Stomach smooth muscle (tissue), 2 donors: ENCODE measurements around the gene HLA-DRB1.
"Not testable (repeated sequence)": the region's sequence is repeated elsewhere in the genome, so short reads cannot be mapped to it uniquely, and the experiment has no call there.

Experiments used
- H3K27ac ChIP-seq: one replicate; pipeline ENCODE4 v1.7.0; 2013; ENCODE audit warnings: mild to moderate bottlenecking, low read length, inconsistent platforms
- H3K27me3 ChIP-seq, 2 donors: one replicate each; pipeline ENCODE4 v1.7.0; 2013; ENCODE audit warnings: low read length in 2 of 2; ENCODE audit not compliant: insufficient read depth in 2 of 2, control insufficient read depth in 1 of 2
- H3K36me3 ChIP-seq, 2 donors: one replicate each; pipeline ENCODE4 v1.7.0; 2013; ENCODE audit warnings: low read length in 2 of 2; ENCODE audit not compliant: control insufficient read depth in 2 of 2, insufficient read depth in 2 of 2
- H3K4me1 ChIP-seq: one replicate; pipeline ENCODE4 v1.7.0; 2013; ENCODE audit warnings: low read length; ENCODE audit not compliant: control insufficient read depth, insufficient read depth
- H3K4me3 ChIP-seq, 2 donors: one replicate each; pipeline ENCODE4 v1.7.0; 2013; ENCODE audit warnings: low read length in 2 of 2
- H3K9ac ChIP-seq, 2 donors: one replicate each; pipeline ENCODE4 v1.7.0; 2013; ENCODE audit warnings: low read length in 2 of 2, mild to moderate bottlenecking in 1 of 2
- H3K9me3 ChIP-seq, 2 donors: one replicate each; pipeline ENCODE4 v1.7.0; 2013; ENCODE audit warnings: low read length in 2 of 2; ENCODE audit not compliant: control insufficient read depth in 2 of 2
- donor health status: healthy.
- donor health status: Pancreatic carcinoma.

The HLA-DRB1 gene

DNA sequence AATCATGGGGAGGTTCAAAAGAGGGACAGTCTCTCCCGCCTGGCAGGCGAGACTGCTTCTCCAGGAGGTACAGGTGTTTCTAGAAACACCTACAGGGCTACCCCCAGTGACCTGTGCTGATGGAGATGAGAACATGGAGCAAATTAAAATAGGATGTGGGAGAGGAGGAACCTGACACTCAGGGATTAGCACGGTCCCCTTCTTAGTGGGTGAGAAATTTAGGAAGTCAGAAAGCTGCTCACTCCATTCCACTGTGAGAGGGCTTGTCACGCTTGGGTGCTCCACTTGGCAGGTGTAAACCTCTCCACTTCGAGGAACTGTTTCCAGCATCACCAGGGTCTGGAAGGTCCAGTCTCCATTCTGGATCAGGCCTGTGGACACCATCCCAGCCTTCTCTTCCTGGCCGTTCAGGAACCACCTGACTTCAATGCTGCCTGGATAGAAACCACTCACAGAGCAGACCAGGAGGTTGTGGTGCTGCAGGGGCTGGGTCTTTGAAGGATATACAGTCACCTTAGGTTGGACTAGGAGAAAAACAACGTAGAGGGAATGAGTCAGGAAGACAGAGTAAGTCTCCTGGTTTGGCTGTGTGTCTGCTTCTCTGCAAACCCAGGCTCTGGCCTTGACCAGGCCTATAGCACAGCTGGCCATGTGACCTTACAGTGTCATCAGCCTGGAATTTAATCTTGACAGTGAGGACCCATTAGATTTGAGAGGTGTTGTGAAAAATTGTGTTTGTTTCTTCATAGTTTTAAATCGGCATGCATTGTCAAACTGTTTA, 8.1 kb downstream of the HLA-DRB1 start:
- no peak overlapping the region for H3K9ac ChIP-seq

DNA sequence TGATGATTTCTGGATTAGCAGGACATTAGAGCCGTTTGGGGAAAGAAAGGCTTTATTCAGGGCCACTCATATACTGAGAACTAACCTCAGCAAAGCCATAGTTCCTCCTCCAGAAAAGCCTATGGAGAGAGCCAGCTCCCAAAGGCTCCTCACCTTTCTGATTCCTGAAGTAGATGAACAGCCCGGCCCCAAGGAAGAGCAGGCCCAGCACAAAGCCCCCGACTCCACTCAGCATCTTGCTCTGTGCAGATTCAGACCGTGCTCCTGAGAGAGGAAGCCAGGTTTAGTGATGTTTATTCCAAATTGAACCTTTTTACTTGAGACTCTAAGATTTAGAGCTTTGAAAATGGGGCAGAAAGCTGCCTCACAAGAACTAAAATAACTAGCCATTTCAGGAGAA, 9.1 kb downstream of the HLA-DRB1 start:
- no peak overlapping the region for H3K27ac ChIP-seq
- H3K9ac ChIP-seq = no peak overlapping the region
- no peaks in the 10 kb centered on the region for H3K9me3 ChIP-seq
- H3K4me3 ChIP-seq = no peak overlapping the region
- H3K4me1 ChIP-seq = no peaks in the 10 kb centered on the region
- peaks cover 0 to 2% of the 10 kb centered on the region in 2 donors for H3K27me3 ChIP-seq
- no peaks in the 10 kb centered on the region for H3K36me3 ChIP-seq

More for the DNA sequence above, 8.1 kb downstream of the HLA-DRB1 start:
- no peaks in the 10 kb centered on the region for H3K4me1 ChIP-seq
- H3K27me3 ChIP-seq = peaks cover 0 to 2% of the 10 kb centered on the region in 2 donors
- no peaks in the 10 kb centered on the region for H3K9me3 ChIP-seq
- no peaks in the 10 kb centered on the region for H3K36me3 ChIP-seq
- no peak overlapping the region for H3K4me3 ChIP-seq
- no peak overlapping the region for H3K27ac ChIP-seq

- Histone ChIP-seq H3K4me1 (no peaks in the 10 kb centered on the region), H3K27me3 (peaks cover 0 to 2% of the 10 kb centered on the region in 2 donors), H3K9me3 (no peaks in the 10 kb centered on the region)
Observed at GRCh38 chr6:32578962-32579361, 10.7 kb downstream of the HLA-DRB1 start.

DNA sequence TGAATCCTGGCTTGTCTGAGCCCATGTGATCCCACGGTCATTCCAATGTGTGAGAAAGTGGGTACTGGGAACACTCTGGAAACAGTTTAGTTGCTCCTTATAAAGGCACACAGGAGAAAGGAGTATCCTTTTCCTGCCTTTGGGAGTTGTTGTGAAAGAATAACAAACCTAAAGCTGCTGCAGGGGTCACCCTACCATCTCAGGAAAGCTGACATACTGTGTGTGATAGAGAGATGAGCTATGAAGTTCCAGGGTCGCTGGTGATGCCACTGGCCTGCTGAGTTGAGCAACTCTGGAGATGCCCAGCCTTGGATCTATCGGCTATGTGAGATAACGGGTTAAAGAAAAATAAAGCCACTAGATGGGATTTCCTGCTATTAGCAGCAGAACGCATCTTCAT, 12.2 kb downstream of the HLA-DRB1 start:
- not testable (repeated sequence) for H3K27me3 ChIP-seq, H3K9me3 ChIP-seq, H3K27ac ChIP-seq, H3K4me3 ChIP-seq, H3K36me3 ChIP-seq, H3K4me1 ChIP-seq, H3K9ac ChIP-seq

More at GRCh38 chr6:32578962-32579361, 10.7 kb downstream of the HLA-DRB1 start:
- Histone ChIP-seq H3K9ac (no peak overlapping the region), H3K27ac (no peak overlapping the region), H3K36me3 (no peaks in the 10 kb centered on the region), H3K4me3 (no peak overlapping the region)

DNA sequence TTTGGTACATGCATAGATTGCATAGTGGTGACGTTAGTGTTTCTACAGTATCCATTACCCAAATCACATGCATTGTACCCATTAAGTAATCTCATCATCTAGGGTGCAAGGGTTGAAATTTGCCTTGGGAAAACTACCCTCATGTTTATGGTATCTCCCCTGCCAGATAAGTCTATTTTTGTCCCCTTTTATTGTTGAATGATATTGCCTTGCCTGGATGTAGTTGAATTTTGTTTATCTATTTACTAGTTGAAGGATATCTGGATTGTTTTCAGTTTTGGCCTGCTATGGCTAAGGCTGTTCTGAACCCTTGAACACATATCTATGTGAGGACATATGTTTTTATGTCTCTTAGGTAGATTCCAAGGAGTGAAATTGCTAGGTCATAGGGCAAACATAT, 13.4 kb downstream of the HLA-DRB1 start:
- Histone ChIP-seq H3K36me3 (no peaks in the 10 kb centered on the region), H3K27ac (no peak overlapping the region), H3K4me1 (no peaks in the 10 kb centered on the region), H3K27me3 (no peaks in the 10 kb centered on the region), H3K4me3 (no peak overlapping the region), H3K9ac (no peak overlapping the region), H3K9me3 (no peaks in the 10 kb centered on the region)

DNA sequence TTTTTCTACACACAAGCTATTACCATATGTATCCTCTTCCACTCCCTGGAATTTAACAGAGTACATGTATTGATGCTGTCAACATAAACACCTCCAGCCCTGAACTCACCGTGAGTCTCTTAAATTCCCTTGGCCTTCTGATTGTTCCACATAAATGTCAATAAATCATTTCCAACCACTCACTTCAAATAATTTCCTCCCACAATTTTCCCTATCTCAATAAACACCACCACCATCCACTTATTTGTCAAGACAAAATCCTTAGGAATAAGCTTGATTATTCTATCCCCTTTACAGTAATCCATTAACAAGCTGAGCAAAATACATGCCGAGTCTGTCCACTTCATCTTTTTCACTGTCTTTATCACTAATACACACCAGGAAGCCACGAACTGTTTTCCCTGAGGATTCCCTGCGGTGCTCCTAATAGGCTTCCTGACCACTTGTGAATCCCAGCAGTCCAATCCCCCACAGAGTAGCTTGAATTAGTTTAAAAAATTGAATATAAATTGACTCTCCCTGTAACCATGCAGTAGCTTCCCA, 19.2 kb downstream of the HLA-DRB1 start:
- Histone ChIP-seq H3K9me3 (no peaks in the 10 kb centered on the region), H3K4me3 (no peak overlapping the region), H3K9ac (no peak overlapping the region), H3K27me3 (no peaks in the 10 kb centered on the region), H3K4me1 (no peaks in the 10 kb centered on the region), H3K36me3 (no peaks in the 10 kb centered on the region), H3K27ac (no peak overlapping the region)

- no peaks in the 10 kb centered on the region for H3K27me3 ChIP-seq
Observed at GRCh38 chr6:32568561-32568960, 21.1 kb downstream of the HLA-DRB1 start.

GRCh38 chr6:32566957-32567356, 22.7 kb downstream of the HLA-DRB1 start:
- no peak overlapping the region for H3K27ac ChIP-seq
- H3K36me3 ChIP-seq = no peaks in the 10 kb centered on the region
- no peaks in the 10 kb centered on the region for H3K9me3 ChIP-seq
- no peak overlapping the region for H3K9ac ChIP-seq
- H3K4me3 ChIP-seq = no peak overlapping the region
- H3K4me1 ChIP-seq = no peaks in the 10 kb centered on the region
- H3K27me3 ChIP-seq = no peaks in the 10 kb centered on the region

More at GRCh38 chr6:32568561-32568960, 21.1 kb downstream of the HLA-DRB1 start:
- H3K36me3 ChIP-seq = no peaks in the 10 kb centered on the region
- no peak overlapping the region for H3K27ac ChIP-seq
- H3K4me3 ChIP-seq = no peak overlapping the region
- no peak overlapping the region for H3K9ac ChIP-seq
- no peaks in the 10 kb centered on the region for H3K4me1 ChIP-seq
- H3K9me3 ChIP-seq = no peaks in the 10 kb centered on the region

- Histone ChIP-seq H3K4me1 (no peaks in the 10 kb centered on the region), H3K4me3 (no peak overlapping the region), H3K27me3 (no peaks in the 10 kb centered on the region), H3K9ac (no peak overlapping the region), H3K9me3 (no peaks in the 10 kb centered on the region), H3K27ac (no peak overlapping the region), H3K36me3 (no peaks in the 10 kb centered on the region)
Observed at GRCh38 chr6:32565511-32565910, 24.1 kb downstream of the HLA-DRB1 start.

DNA sequence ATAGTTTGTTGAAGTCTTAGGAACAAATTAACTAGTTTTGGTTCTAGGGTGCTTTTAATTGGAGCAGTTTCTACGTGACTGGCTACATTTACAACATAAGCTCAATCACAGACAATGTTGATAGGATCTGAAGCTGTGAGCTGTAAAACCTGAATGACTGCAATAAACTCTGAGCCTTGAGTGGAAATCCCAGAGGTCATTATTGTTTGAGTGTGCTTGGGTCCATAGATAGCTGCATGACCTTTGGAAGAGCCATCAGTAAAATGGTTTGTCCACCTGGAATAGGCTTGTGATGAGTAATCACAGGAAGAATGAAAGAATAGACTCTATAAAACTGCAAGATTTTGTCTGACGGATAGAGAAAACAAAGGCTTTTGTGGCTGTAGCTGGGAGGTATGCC, 26.7 kb downstream of the HLA-DRB1 start:
- Histone ChIP-seq H3K9me3 (no peaks in the 10 kb centered on the region), H3K4me1 (no peaks in the 10 kb centered on the region), H3K36me3 (no peaks in the 10 kb centered on the region), H3K27me3 (no peaks in the 10 kb centered on the region), H3K4me3 (no peak overlapping the region), H3K27ac (no peak overlapping the region), H3K9ac (no peak overlapping the region)

DNA sequence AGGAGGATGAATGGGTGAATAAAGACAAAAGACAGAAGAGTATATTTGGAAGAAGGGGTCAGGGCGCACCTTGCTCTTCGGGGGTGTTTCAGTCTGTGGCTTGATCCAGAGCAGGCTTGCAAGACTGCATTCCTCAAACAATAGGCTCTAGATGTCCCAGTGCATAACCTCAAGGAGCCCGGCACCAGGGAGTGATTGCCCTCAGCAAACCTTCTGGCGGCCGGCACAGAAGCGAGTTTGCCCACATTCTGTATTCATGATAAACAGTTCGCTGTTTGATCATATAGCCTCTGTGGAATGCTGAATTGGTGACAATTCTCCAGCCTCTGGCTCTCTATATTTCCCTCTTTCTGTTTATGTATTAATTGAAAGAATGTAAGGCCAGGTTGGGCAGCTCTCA, 29.9 kb downstream of the HLA-DRB1 start:
- Histone ChIP-seq H3K9me3 (no peaks in the 10 kb centered on the region), H3K36me3 (no peaks in the 10 kb centered on the region), H3K9ac (no peak overlapping the region), H3K4me3 (no peak overlapping the region), H3K27ac (no peak overlapping the region), H3K27me3 (peaks cover 0 to under 1% of the 10 kb centered on the region in 2 donors), H3K4me1 (no peaks in the 10 kb centered on the region)
